CD4-positive, alpha-beta T cell treated with Interleukin-1 beta for 1 hour (primary cell): ENCODE results near the gene GOLIM4.
"Not testable (repeated sequence)": the region's sequence is repeated elsewhere in the genome, so short reads cannot be mapped to it uniquely, and the experiment has no call there.

Source experiments
- DNase-seq, 2 donors: peaks; one replicate each; pipeline ENCODE4 v3.0.0-alpha.2; 2020 to 2022

The GOLIM4 gene

GRCh38 chr3:168073842-168074605 lies 21.7 kb downstream of the GOLIM4 start:
- no peak for DNase-seq

GRCh38 chr3:168072323-168072650 lies 23.4 kb downstream of the GOLIM4 start:
- DNase-seq, result no peak

GRCh38 chr3:168071591-168072322 lies 24.0 kb downstream of the GOLIM4 start:
- DNase-seq, result no peak

- DNase-seq, result no peak
Measured at GRCh38 chr3:168070919-168071318, 24.8 kb downstream of the GOLIM4 start.

GRCh38 chr3:168068346-168068745 lies 27.4 kb downstream of the GOLIM4 start:
- no peak for DNase-seq

- no peak for DNase-seq
Measured at GRCh38 chr3:168066882-168067281, 28.8 kb downstream of the GOLIM4 start.

GRCh38 chr3:168065569-168065968 lies 30.2 kb downstream of the GOLIM4 start:
- DNase-seq, result no peak

GRCh38 chr3:168063122-168063521 lies 32.6 kb downstream of the GOLIM4 start:
- DNase-seq, result no peak

GRCh38 chr3:168062679-168063078 lies 33.0 kb downstream of the GOLIM4 start:
- no peak for DNase-seq

GRCh38 chr3:168061332-168061996 lies 34.3 kb downstream of the GOLIM4 start:
- no peak for DNase-seq

- no peak for DNase-seq
Measured at GRCh38 chr3:168060317-168060716, 35.4 kb downstream of the GOLIM4 start.

- DNase-seq, result no peak
Measured at GRCh38 chr3:168058481-168058880, 37.2 kb downstream of the GOLIM4 start.

- DNase-seq, result not testable (repeated sequence)
Measured at GRCh38 chr3:168056398-168057230, 39.1 kb downstream of the GOLIM4 start.

- DNase-seq, result no peak
Measured at GRCh38 chr3:168054447-168054846, 41.3 kb downstream of the GOLIM4 start.

GRCh38 chr3:168053115-168053514 lies 42.6 kb downstream of the GOLIM4 start:
- no peak for DNase-seq

- DNase-seq, result no peak
Measured at GRCh38 chr3:168052515-168052914, 43.2 kb downstream of the GOLIM4 start.

GRCh38 chr3:168051531-168052471 lies 43.9 kb downstream of the GOLIM4 start:
- DNase-seq, result no peak

GRCh38 chr3:168051070-168051469 lies 44.7 kb downstream of the GOLIM4 start:
- DNase-seq, result no peak

- no peak for DNase-seq
Measured at GRCh38 chr3:168049367-168049974, 46.3 kb downstream of the GOLIM4 start.

GRCh38 chr3:168048414-168049330 lies 47.1 kb downstream of the GOLIM4 start:
- no peak for DNase-seq
